ENCODE data around the gene DCDC2C.

The DCDC2C gene

DNA sequence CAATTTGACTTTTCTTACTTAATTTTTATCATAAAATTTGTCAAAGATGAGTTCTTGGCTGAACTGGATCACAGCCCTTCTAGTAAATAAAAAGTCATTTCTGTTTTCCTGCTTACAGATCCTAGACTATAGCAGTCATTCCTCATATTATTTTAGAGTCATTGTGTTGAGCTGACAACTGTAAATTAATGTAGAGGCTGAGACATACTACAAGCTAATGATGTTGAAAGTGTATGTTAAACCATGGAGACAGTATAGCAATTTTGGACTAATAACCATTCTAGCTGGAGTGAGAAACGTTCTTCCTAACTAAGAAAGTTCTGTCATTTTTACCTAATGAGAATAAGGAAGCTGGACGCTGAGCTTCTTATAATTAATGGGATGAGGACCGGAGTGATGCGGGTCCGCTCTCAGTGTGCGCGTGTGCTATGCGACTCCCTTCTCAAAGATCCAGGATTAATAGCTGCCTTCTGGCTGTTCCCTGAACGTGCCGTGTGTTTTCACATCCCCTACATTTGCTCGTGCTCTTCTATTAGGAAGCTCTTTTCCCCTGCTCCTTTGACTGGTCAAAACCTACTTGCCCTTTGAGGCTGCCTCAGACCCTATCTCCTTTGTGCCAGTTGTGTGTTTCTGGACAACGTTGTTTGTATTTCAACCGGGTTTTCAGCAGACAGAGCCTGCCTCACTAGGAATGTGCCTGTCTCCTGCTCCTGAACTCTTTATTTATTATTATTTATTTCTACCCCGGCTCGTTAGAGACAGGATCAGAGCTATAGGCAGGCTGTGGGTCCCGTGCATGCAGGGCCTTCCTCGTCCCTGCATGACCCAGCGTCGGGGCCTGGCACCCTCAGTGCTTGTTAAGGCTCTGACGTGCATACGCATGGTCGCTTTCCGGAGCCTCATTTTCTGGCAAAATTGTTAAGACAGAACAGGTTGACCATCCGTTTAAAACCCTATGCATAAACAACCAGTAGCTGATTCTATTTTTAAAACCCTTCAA lies 182.6 kb downstream of the DCDC2C start:
- FAIRE-seq (no peak), DNase-seq (ENCODE audit: low spot score) (no peak)

DNA sequence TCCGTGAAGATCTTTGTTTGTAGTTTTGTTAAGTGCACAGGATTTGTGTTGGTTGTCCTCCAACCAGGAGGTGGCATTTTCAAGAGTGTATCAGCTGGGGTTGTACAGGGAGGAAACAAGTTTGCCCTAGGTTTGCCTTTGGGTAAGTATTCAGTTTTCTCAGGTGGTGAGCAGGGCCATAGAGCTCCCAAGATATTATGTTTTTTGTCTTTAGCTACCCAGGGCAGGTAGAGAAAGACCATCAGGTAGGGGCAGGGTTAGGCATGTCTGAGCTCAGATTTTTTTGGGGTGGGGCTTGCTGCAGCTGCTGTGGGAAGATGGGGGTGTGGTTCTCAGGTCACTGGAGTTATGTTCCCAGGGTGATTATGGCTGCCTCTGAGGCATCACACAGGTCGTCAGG lies 191.6 kb downstream of the DCDC2C start:
- FAIRE-seq (no peak), DNase-seq (ENCODE audit: low spot score) (no peak)
